H1 (cell line): ENCODE results near the gene INPP5A. TPM values are rescaled to one million over a fixed set of nuclear protein-coding genes. Genes with fewer than 3 reads are reported as not detected.
A peak's percentile ranks its signal among the peaks of the same experiment; 100 is the strongest.

Experiments used
- CTCF ChIA-PET: fragments of 300-600 bp; sonication (Branson Sonifier 250); formaldehyde crosslinking; loops from one replicate; lab custom pipeline; 2021; ENCODE audit not compliant: partially characterized antibody; lab: Charles Lee
- POLR2A ChIA-PET: fragments of 300-600 bp; sonication (Branson Sonifier 250); formaldehyde crosslinking; loops from one replicate; lab custom pipeline; 2021; ENCODE audit warnings: inconsistent platforms; ENCODE audit not compliant: partially characterized antibody; lab: Charles Lee
- DNase-seq, 2 experiments: peaks; one replicate each; pipeline versions ENCODE4 v3.0.0 to v3.0.0-alpha.2; 2010 to 2022; ENCODE audit warnings: low spot score in 2 of 2, low read depth in 1 of 2, mixed read lengths in 1 of 2
- FAIRE-seq: peaks from 2 replicates; lab custom pipeline; 2011; peaks lifted over from hg19 to GRCh38; lab: Jason Lieb, UNC
- H2AFZ ChIP-seq: 2 replicates; pipeline ENCODE4 v1.8.1; 2012; ENCODE audit warnings: low read length, inconsistent platforms
- H2AK5ac ChIP-seq: 2 replicates; pipeline ENCODE4 v1.6.1; 2013; ENCODE audit warnings: low read depth, low read length
- H2BK120ac ChIP-seq: replicated peaks from 2 replicates; pipeline ENCODE3; 2013; ENCODE audit warnings: low read depth, low read length, inconsistent platforms
- H2BK12ac ChIP-seq: 2 replicates; pipeline ENCODE4 v1.6.1; 2013; ENCODE audit warnings: low read depth, low read length
- H2BK15ac ChIP-seq: 2 replicates; pipeline ENCODE4 v1.6.1; 2013; ENCODE audit warnings: low read length
- H2BK20ac ChIP-seq: 2 replicates; pipeline ENCODE4 v1.6.1; 2013; ENCODE audit warnings: low read length
- H2BK5ac ChIP-seq: 2 replicates; pipeline ENCODE4 v1.6.1; 2013; ENCODE audit warnings: low read depth, low read length
- H3K14ac ChIP-seq: 2 replicates; pipeline ENCODE4 v1.6.1; 2013; ENCODE audit warnings: inconsistent platforms; ENCODE audit not compliant: insufficient read length
- H3K18ac ChIP-seq: 2 replicates; pipeline ENCODE4 v1.6.1; 2013; ENCODE audit warnings: low read length; ENCODE audit errors: extremely low read depth
- H3K23ac ChIP-seq: 2 replicates; pipeline ENCODE4 v1.6.1; 2013; ENCODE audit warnings: inconsistent platforms; ENCODE audit not compliant: insufficient read length
- H3K23me2 ChIP-seq: 2 replicates; pipeline ENCODE4 v1.6.1; 2013; ENCODE audit warnings: low read depth, low read length
- H3K27ac ChIP-seq: 2 replicates; pipeline ENCODE4 v1.6.1; 2011; ENCODE audit warnings: low read depth, low read length, inconsistent platforms
- H3K27me3 ChIP-seq, 4 experiments: replicated peaks in 1 of 4; 1 replicate in 1 of 4; 2 replicates in 3 of 4; pipeline versions ENCODE4 v1.6.1 to v1.8.1; 2011 to 2013; ENCODE audit warnings: low read length in 3 of 4, mild to moderate bottlenecking in 3 of 4, inconsistent platforms in 2 of 4, mixed read lengths in 2 of 4, moderate library complexity in 1 of 4; ENCODE audit not compliant: control insufficient read depth in 3 of 4, insufficient read depth in 3 of 4; ENCODE audit errors: extremely low read depth in 1 of 4
- H3K36me3 ChIP-seq, 4 experiments: 2 replicates each; pipeline versions ENCODE4 v1.6.1 to v1.8.1; 2011 to 2013; ENCODE audit warnings: mild to moderate bottlenecking in 4 of 4, low read length in 3 of 4, moderate library complexity in 2 of 4, control low read depth in 1 of 4, inconsistent platforms in 1 of 4; ENCODE audit not compliant: insufficient read depth in 4 of 4, control insufficient read depth in 2 of 4
- H3K4ac ChIP-seq: replicated peaks from 2 replicates; pipeline ENCODE3; 2013; ENCODE audit warnings: low read length, low read depth, mixed read lengths, inconsistent platforms; ENCODE audit not compliant: insufficient read length
- H3K4me1 ChIP-seq, 4 experiments: replicated peaks in 1 of 4; 1 replicate in 1 of 4; 2 replicates in 3 of 4; pipeline versions ENCODE4 v1.6.1 to v1.8.1; 2011 to 2013; ENCODE audit warnings: low read length in 3 of 4, inconsistent platforms in 2 of 4, mixed read lengths in 1 of 4; ENCODE audit not compliant: insufficient read depth in 4 of 4, control insufficient read depth in 3 of 4
- H3K4me2 ChIP-seq, 2 experiments: 2 replicates each; pipeline versions ENCODE4 v1.6.1 to v1.8.1; 2011 to 2013; ENCODE audit warnings: low read depth in 2 of 2, low read length in 2 of 2, control low read depth in 1 of 2, inconsistent platforms in 1 of 2, mild to moderate bottlenecking in 1 of 2; ENCODE audit not compliant: insufficient read depth in 1 of 2
- H3K4me3 ChIP-seq, 4 experiments: fragments of 200-600, 300-600 bp in 1 of 4; sonication (generic), shearing (Covaris generic), sonication (Bioruptor Twin) in 1 of 4; 2 replicates each; pipeline versions ENCODE4 v1.5.1 to v1.8.1; 2011 to 2016; ENCODE audit warnings: low read length in 4 of 4, low read depth in 3 of 4, control low read depth in 2 of 4, inconsistent platforms in 2 of 4, mild to moderate bottlenecking in 2 of 4, mixed read lengths in 1 of 4, moderate library complexity in 1 of 4; ENCODE audit not compliant: insufficient read depth in 2 of 4; ENCODE audit errors: extremely low read depth in 1 of 4
- H3K56ac ChIP-seq: replicated peaks from 2 replicates; pipeline ENCODE3; 2013; ENCODE audit warnings: low read depth, mild to moderate bottlenecking, mixed read lengths, low read length, inconsistent platforms; ENCODE audit not compliant: insufficient read length
- H3K79me1 ChIP-seq: 2 replicates; pipeline ENCODE4 v1.6.1; 2013; ENCODE audit warnings: low read depth, low read length, control low read depth
- H3K79me2 ChIP-seq, 2 experiments: 2 replicates each; pipeline versions ENCODE4 v1.6.1 to v1.8.1; 2012 to 2013; ENCODE audit warnings: low read length in 2 of 2, mild to moderate bottlenecking in 2 of 2, inconsistent platforms in 1 of 2; ENCODE audit not compliant: insufficient read depth in 2 of 2, control insufficient read depth in 1 of 2
- H3K9ac ChIP-seq, 4 experiments: replicated peaks in 1 of 4; 1 replicate in 1 of 4; 2 replicates in 3 of 4; pipeline versions ENCODE4 v1.6.1 to v1.8.1; 2011 to 2013; ENCODE audit warnings: low read depth in 3 of 4, low read length in 3 of 4, control low read depth in 2 of 4, mild to moderate bottlenecking in 2 of 4, moderate library complexity in 2 of 4, inconsistent platforms in 1 of 4; ENCODE audit errors: extremely low read depth in 1 of 4
- H3K9me3 ChIP-seq, 2 experiments: 2 replicates each; pipeline versions ENCODE4 v1.6.1 to v1.8.1; 2012 to 2013; ENCODE audit warnings: mild to moderate bottlenecking in 2 of 2, moderate library complexity in 2 of 2, control low read depth in 1 of 2, inconsistent platforms in 1 of 2, low read depth in 1 of 2, low read length in 1 of 2, mixed read lengths in 1 of 2; ENCODE audit not compliant: insufficient read depth in 2 of 2
- H4K20me1 ChIP-seq, 2 experiments: replicated peaks in 1 of 2; 2 replicates each; pipeline versions ENCODE3 to v1.8.1; 2011 to 2013; ENCODE audit warnings: inconsistent platforms in 2 of 2, low read length in 2 of 2, mild to moderate bottlenecking in 1 of 2; ENCODE audit not compliant: insufficient read depth in 2 of 2, control insufficient read depth in 1 of 2
- H4K5ac ChIP-seq: 2 replicates; pipeline ENCODE4 v1.6.1; 2013; ENCODE audit warnings: low read length, low read depth, mixed read lengths, inconsistent platforms; ENCODE audit not compliant: insufficient read length
- H4K8ac ChIP-seq: 2 replicates; pipeline ENCODE4 v1.8.0; 2013; ENCODE audit warnings: mild to moderate bottlenecking, moderate library complexity, low read length, inconsistent platforms; ENCODE audit not compliant: insufficient read depth; ENCODE audit errors: extremely low read depth
- H4K91ac ChIP-seq: replicated peaks from 2 replicates; pipeline ENCODE3; 2013; ENCODE audit warnings: low read length, mixed read lengths, inconsistent platforms; ENCODE audit not compliant: insufficient read length
- CREB1 ChIP-seq: IDR thresholded peaks from 2 replicates; pipeline ENCODE4 v1.6.1; 2012; ENCODE audit warnings: inconsistent platforms
- POLR2AphosphoS5 ChIP-seq: IDR thresholded peaks from 2 replicates; pipeline ENCODE4 v1.6.1; 2011; ENCODE audit warnings: low read depth, low read length
- RAD21 ChIP-seq, 2 experiments: IDR thresholded peaks in 1 of 2; conservative IDR thresholded peaks in 1 of 2; 2 replicates each; pipeline ENCODE4 v1.6.1; 2011; ENCODE audit warnings: low read depth in 2 of 2, low read length in 2 of 2, improper control_type of control experiment in 1 of 2, inconsistent platforms in 1 of 2, mild to moderate bottlenecking in 1 of 2, moderate library complexity in 1 of 2
- WGBS, 2 experiments: shearing (Covaris generic) in 1 of 2; methylation state at CpG; one replicate each; pipeline versions ENCODE4 v1.1.6 to v1.1.7; 2013 to 2015; ENCODE audit warnings: low lambda C conversion rate in 2 of 2, mixed read lengths in 2 of 2, inconsistent platforms in 1 of 2, low coverage in 1 of 2, missing lambda C conversion rate in 1 of 2; ENCODE audit not compliant: insufficient replicate concordance in 2 of 2, insufficient coverage in 1 of 2, insufficient read length in 1 of 2; ENCODE audit errors: extremely low coverage in 1 of 2, missing lambda C conversion rate in 1 of 2; 5-methylcytosine and 5-hydroxymethylcytosine counted together
- polyA plus RNA-seq, 7 experiments: library from polyadenylated mRNA; depleted of rRNA in 3 of 7; stranded (reverse) in 5 of 7; unstranded in 2 of 7; fragments of >200 nt in 5 of 7; fragments of 200-250 nt in 2 of 7; gene quantifications; 1 replicate in 5 of 7; 2 replicates in 1 of 7; 4 replicates in 1 of 7; pipeline versions ENCODE4 v1.2.1 to v1.2.3, GENCODE V29; 2011 to 2013; ENCODE audit warnings: missing spikeins in 2 of 7, mixed read lengths in 2 of 7
- total RNA-seq: library from RNA; stranded (reverse); fragmentation: NEBNext Ultra II Directional; extraction: Animal tissue kit (Norgen Biotek cat#: 25700); gene quantifications from 2 replicates; pipeline ENCODE4 v1.2.1, GENCODE V29; 2021
- TF ChIP-seq, protein P1 (sequence below), 3 experiments: IDR thresholded peaks; 1 replicate in 2 of 3; 2 replicates in 1 of 3; pipeline versions ENCODE4 v1.5.1 to v1.6.1; 2011; ENCODE audit warnings: low read length in 3 of 3, mild to moderate bottlenecking in 3 of 3, inconsistent platforms in 2 of 3, low read depth in 1 of 3, moderate library complexity in 1 of 3; ENCODE audit not compliant: insufficient read depth in 1 of 3; ENCODE audit errors: control extremely low read depth in 1 of 3

Gene INPP5A
- total and polyA plus RNA-seq, 2 of the 8 experiments (the other 6 are each of a cell fraction or from before 2014, with no cell fraction given) = 19.7 to 27.5 TPM

DNA sequence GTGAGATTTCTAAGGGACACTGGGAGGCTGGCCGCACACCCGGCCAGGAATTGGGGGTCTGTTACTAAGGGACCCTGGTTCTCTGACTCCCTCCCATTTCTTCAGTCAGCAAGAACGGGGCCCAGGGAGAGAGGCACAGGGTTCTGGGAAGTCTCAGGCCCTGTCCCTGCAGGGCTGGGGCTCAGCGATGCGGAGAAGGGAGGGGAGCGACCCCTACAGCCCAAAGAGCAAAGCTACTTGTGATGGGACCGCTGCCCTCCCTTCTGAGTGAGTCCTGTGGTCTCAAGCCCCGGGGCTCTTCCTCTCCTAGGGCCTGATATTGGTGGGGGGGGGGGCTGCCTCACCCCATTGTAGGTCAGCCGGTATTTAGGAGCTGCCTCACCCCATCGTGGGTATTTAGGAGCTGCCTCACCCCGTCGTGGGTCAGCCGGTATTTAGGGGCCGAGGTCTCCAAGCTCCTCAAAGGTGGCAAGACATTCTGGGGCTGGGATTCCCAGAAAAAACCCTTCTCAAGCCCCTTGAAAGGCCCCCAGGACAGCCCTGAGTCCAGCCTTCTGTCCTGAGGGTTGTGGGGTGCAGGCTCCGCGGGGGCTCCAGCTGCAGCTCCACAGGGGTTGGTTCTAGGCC lies 265.2 kb downstream of the INPP5A start:
- no peak overlapping the region for H3K4me3 ChIP-seq
- no peaks in the 10 kb centered on the region for H3K4me1 ChIP-seq
- FAIRE-seq (no peak), DNase-seq (no peak)
- H3K56ac ChIP-seq = no peak overlapping the region
- H3K79me2 ChIP-seq = no peaks in the 10 kb centered on the region
- H3K79me1 ChIP-seq = no peaks in the 10 kb centered on the region
- TF ChIP-seq CREB1 (no peak), POLR2AphosphoS5 (no peak), RAD21 (IDR thresholded peaks at IDR 0.05 in 1 of 2, conservative IDR thresholded peaks at IDR 0.05 in 1 of 2; ENCODE audit: low read depth in 2 of 2, low read length in 2 of 2) (peak; percentile 66 to 68)
- TF ChIP-seq, protein P1, sequence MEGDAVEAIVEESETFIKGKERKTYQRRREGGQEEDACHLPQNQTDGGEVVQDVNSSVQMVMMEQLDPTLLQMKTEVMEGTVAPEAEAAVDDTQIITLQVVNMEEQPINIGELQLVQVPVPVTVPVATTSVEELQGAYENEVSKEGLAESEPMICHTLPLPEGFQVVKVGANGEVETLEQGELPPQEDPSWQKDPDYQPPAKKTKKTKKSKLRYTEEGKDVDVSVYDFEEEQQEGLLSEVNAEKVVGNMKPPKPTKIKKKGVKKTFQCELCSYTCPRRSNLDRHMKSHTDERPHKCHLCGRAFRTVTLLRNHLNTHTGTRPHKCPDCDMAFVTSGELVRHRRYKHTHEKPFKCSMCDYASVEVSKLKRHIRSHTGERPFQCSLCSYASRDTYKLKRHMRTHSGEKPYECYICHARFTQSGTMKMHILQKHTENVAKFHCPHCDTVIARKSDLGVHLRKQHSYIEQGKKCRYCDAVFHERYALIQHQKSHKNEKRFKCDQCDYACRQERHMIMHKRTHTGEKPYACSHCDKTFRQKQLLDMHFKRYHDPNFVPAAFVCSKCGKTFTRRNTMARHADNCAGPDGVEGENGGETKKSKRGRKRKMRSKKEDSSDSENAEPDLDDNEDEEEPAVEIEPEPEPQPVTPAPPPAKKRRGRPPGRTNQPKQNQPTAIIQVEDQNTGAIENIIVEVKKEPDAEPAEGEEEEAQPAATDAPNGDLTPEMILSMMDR (IDR thresholded peaks at IDR 0.05; ENCODE audit: control extremely low read depth in 1 of 3, insufficient read depth in 1 of 3, low read depth in 1 of 3, low read length in 3 of 3) = peak; percentile 38 to 61 (median 60); a peak in 3 of 4 replicates
- no peak overlapping the region for H2AFZ ChIP-seq
- ChIA-PET POLR2A (interaction anchor here (0.8 kb wide), 1 partner anchor 11 kb away, joined by 3 read pairs; no protein-coding TSS in a partner anchor), CTCF (interaction anchor here (0.6 to 2.3 kb wide), 16 partner anchors 9 to 584 kb away, joined by 3 to 11 read pairs (median 4); no protein-coding TSS in a partner anchor)
- H4K8ac ChIP-seq = peak overlapping the region; percentile 57; the same call in 1 of the 2 replicates
- 83% methylated on average over 6 of the region's 16 CpGs; no CpG with 5 or more reads in 1 of the 2 experiments for WGBS, 2 experiments
- H3K23me2 ChIP-seq = no peaks in the 10 kb centered on the region
- no peak overlapping the region for H2BK12ac ChIP-seq
- H3K9me3 ChIP-seq = peaks cover 7% of the 10 kb centered on the region in 2 experiments; a peak in 3 of 4 replicates
- H3K14ac ChIP-seq = no peak overlapping the region
- H2AK5ac ChIP-seq = no peak overlapping the region
- H3K27ac ChIP-seq = no peak overlapping the region
- H4K5ac ChIP-seq = no peak overlapping the region
- H2BK20ac ChIP-seq = no peak overlapping the region
- no peak overlapping the region for H2BK120ac ChIP-seq
- no peak overlapping the region for H3K23ac ChIP-seq
- no peaks in the 10 kb centered on the region for H4K20me1 ChIP-seq
- H3K27me3 ChIP-seq = no peaks in the 10 kb centered on the region
- H2BK15ac ChIP-seq = no peak overlapping the region
- no peak overlapping the region for H2BK5ac ChIP-seq
- H3K4ac ChIP-seq = no peak overlapping the region
- H4K91ac ChIP-seq = no peak overlapping the region
- H3K9ac ChIP-seq = no peak overlapping the region
- H3K18ac ChIP-seq = no peak overlapping the region
- no peaks in the 10 kb centered on the region for H3K36me3 ChIP-seq
- no peak overlapping the region for H3K4me2 ChIP-seq
